ENCODE results near the gene GSPT1. TPM values are rescaled to one million over a fixed set of nuclear protein-coding genes. Genes with fewer than 3 reads are reported as not detected.

The GSPT1 gene
- total RNA-seq, 2 donors from 2014 or later, result 87.5 to 111 TPM

- DNase-seq (no peak), ATAC-seq (peak; percentile 15 to 62)
- intact Hi-C loops (cut with DNase I), result loop anchor here in 1 of 2 donors (10.0 kb wide), 1 partner anchor 476 kb away; no protein-coding TSS in a partner anchor
These were observed 44.6 kb downstream of the GSPT1 start for GRCh38 chr16:11871193-11871592.

- ATAC-seq (no peak), DNase-seq (no peak)
- intact Hi-C loops (cut with DNase I), result loop anchor here in 1 of 2 donors (10.0 kb wide), 1 partner anchor 476 kb away; no protein-coding TSS in a partner anchor
These were observed 45.4 kb downstream of the GSPT1 start for GRCh38 chr16:11870399-11870798.

GRCh38 chr16:11869353-11870228 is 46.2 kb downstream of the GSPT1 start:
- intact Hi-C loops (cut with DNase I), result loop anchor here in 1 of 2 donors (10.0 kb wide), 1 partner anchor 475 kb away; no protein-coding TSS in a partner anchor

GRCh38 chr16:11868412-11868980 is 47.3 kb downstream of the GSPT1 start:
- ATAC-seq, result no peak
- DNase-seq, result no peak
- intact Hi-C loops (cut with DNase I), result no loop called here

More at GRCh38 chr16:11869353-11870228, 46.2 kb downstream of the GSPT1 start:
- no peak for DNase-seq
- ATAC-seq, result no peak

GRCh38 chr16:11862489-11862888 is 53.3 kb downstream of the GSPT1 start:
- intact Hi-C loops (cut with DNase I), result no loop called here
- DNase-seq (no peak), ATAC-seq (no peak)

- intact Hi-C loops (cut with DNase I), result loop anchor here in 1 of 2 donors (10.0 kb wide), 1 partner anchor 58 kb away; the partner anchor contains the start of gene GSPT1
- no peak for ATAC-seq
These were observed 58.6 kb downstream of the GSPT1 start for GRCh38 chr16:11857161-11857560.

GRCh38 chr16:11852092-11852809 is 63.5 kb downstream of the GSPT1 start:
- intact Hi-C loops (cut with DNase I), result loop anchor here in 1 of 2 donors (10.0 kb wide), 1 partner anchor 63 kb away; the partner anchor contains the start of gene GSPT1
- no peak for ATAC-seq

More at GRCh38 chr16:11857161-11857560, 58.6 kb downstream of the GSPT1 start:
- DNase-seq, result no peak

GRCh38 chr16:11851294-11852091 is 64.3 kb downstream of the GSPT1 start, which contains the start of gene RSL1D1:
Gene RSL1D1 (minus strand): TSS chr16:11851542. CDS start chr16:11851512, 30 bp downstream.
- peak; percentile 99 to 100 for ATAC-seq
- intact Hi-C loops (cut with DNase I), result loop anchor here in 1 of 2 donors (10.0 kb wide), 1 partner anchor 63 kb away; the partner anchor contains the start of gene GSPT1
- peak; percentile 92 for DNase-seq

More at GRCh38 chr16:11852092-11852809, 63.5 kb downstream of the GSPT1 start:
- no peak for DNase-seq

GRCh38 chr16:11848842-11849241 is 66.9 kb downstream of the GSPT1 start:
- intact Hi-C loops (cut with DNase I), result no loop called here
- DNase-seq (no peak), ATAC-seq (no peak)

- ATAC-seq, result no peak
- intact Hi-C loops (cut with DNase I), result no loop called here
These were observed 71.3 kb downstream of the GSPT1 start for GRCh38 chr16:11844499-11844898.

GRCh38 chr16:11843861-11844260 is 71.9 kb downstream of the GSPT1 start:
- intact Hi-C loops (cut with DNase I), result no loop called here
- ATAC-seq (no peak), DNase-seq (no peak)

More at GRCh38 chr16:11844499-11844898, 71.3 kb downstream of the GSPT1 start:
- DNase-seq, result no peak

- DNase-seq (no peak), ATAC-seq (no peak)
- intact Hi-C loops (cut with DNase I), result no loop called here
These were observed 72.5 kb downstream of the GSPT1 start for GRCh38 chr16:11843206-11843605.

GRCh38 chr16:11841026-11841425 is 74.7 kb downstream of the GSPT1 start:
- DNase-seq (no peak), ATAC-seq (no peak)
- intact Hi-C loops (cut with DNase I), result no loop called here

- no peak for ATAC-seq
- intact Hi-C loops (cut with DNase I), result no loop called here
These were observed 79.0 kb downstream of the GSPT1 start for GRCh38 chr16:11836650-11837244.

GRCh38 chr16:11835891-11836649 is 79.7 kb downstream of the GSPT1 start:
- no peak for DNase-seq
- intact Hi-C loops (cut with DNase I), result no loop called here
- ATAC-seq, result no peak

More at GRCh38 chr16:11836650-11837244, 79.0 kb downstream of the GSPT1 start:
- no peak for DNase-seq

- intact Hi-C loops (cut with DNase I), result no loop called here
- ATAC-seq (peak in 1 of 2 donors; percentile 20), DNase-seq (no peak)
These were observed 80.4 kb downstream of the GSPT1 start for GRCh38 chr16:11835309-11835708.
